Rectal smooth muscle tissue (tissue), 1 donor: ENCODE results near the gene PTPRR.

Source experiments
- H3K27ac ChIP-seq: one replicate; pipeline ENCODE4 v1.7.0; 2013; ENCODE audit warnings: low read depth, low read length, inconsistent platforms
- H3K27me3 ChIP-seq: one replicate; pipeline ENCODE4 v1.7.0; 2013; ENCODE audit warnings: low read length; ENCODE audit not compliant: control insufficient read depth, insufficient read depth
- H3K36me3 ChIP-seq: one replicate; pipeline ENCODE4 v1.7.0; 2013; ENCODE audit warnings: low read length; ENCODE audit not compliant: control insufficient read depth, insufficient read depth
- H3K4me1 ChIP-seq: one replicate; pipeline ENCODE4 v1.7.0; 2013; ENCODE audit warnings: low read length; ENCODE audit not compliant: control insufficient read depth, insufficient read depth
- H3K4me3 ChIP-seq: one replicate; pipeline ENCODE4 v1.7.0; 2013; ENCODE audit warnings: low read length
- H3K9ac ChIP-seq: one replicate; pipeline ENCODE4 v1.7.0; 2013; ENCODE audit warnings: low read length

The PTPRR gene

GRCh38 chr12:70686299-70686698 is 234.2 kb downstream of the PTPRR start:
- Histone ChIP-seq H3K27me3 (no peaks in the 10 kb centered on the region), H3K9ac (no peak overlapping the region), H3K36me3 (no peaks in the 10 kb centered on the region), H3K27ac (no peak overlapping the region), H3K4me3 (no peak overlapping the region), H3K4me1 (no peaks in the 10 kb centered on the region)

GRCh38 chr12:70683976-70684375 is 236.6 kb downstream of the PTPRR start:
- Histone ChIP-seq H3K4me3 (no peak overlapping the region), H3K4me1 (no peaks in the 10 kb centered on the region), H3K9ac (no peak overlapping the region), H3K27me3 (no peaks in the 10 kb centered on the region), H3K36me3 (no peaks in the 10 kb centered on the region), H3K27ac (no peak overlapping the region)

- H3K27ac ChIP-seq, result no peak overlapping the region
- H3K9ac ChIP-seq, result no peak overlapping the region
- H3K4me1 ChIP-seq, result no peaks in the 10 kb centered on the region
- no peaks in the 10 kb centered on the region for H3K27me3 ChIP-seq
- H3K4me3 ChIP-seq, result no peak overlapping the region
- H3K36me3 ChIP-seq, result no peaks in the 10 kb centered on the region
These were observed 248.8 kb downstream of the PTPRR start for GRCh38 chr12:70671698-70672097.

GRCh38 chr12:70670948-70671347 is 249.6 kb downstream of the PTPRR start:
- H3K4me3 ChIP-seq, result no peak overlapping the region
- no peak overlapping the region for H3K9ac ChIP-seq
- no peak overlapping the region for H3K27ac ChIP-seq
- no peaks in the 10 kb centered on the region for H3K27me3 ChIP-seq
- H3K36me3 ChIP-seq, result no peaks in the 10 kb centered on the region
- no peaks in the 10 kb centered on the region for H3K4me1 ChIP-seq

- Histone ChIP-seq H3K9ac (no peak overlapping the region), H3K4me1 (no peaks in the 10 kb centered on the region), H3K27me3 (no peaks in the 10 kb centered on the region), H3K4me3 (no peak overlapping the region), H3K36me3 (no peaks in the 10 kb centered on the region), H3K27ac (no peak overlapping the region)
These were observed 253.3 kb downstream of the PTPRR start for GRCh38 chr12:70667253-70667652.

- H3K4me3 ChIP-seq, result no peak overlapping the region
- H3K4me1 ChIP-seq, result no peaks in the 10 kb centered on the region
- no peak overlapping the region for H3K27ac ChIP-seq
- no peak overlapping the region for H3K9ac ChIP-seq
- H3K36me3 ChIP-seq, result no peaks in the 10 kb centered on the region
- no peaks in the 10 kb centered on the region for H3K27me3 ChIP-seq
These were observed 254.2 kb downstream of the PTPRR start for GRCh38 chr12:70666364-70666763.

GRCh38 chr12:70664465-70664881 is 256.1 kb downstream of the PTPRR start:
- H3K36me3 ChIP-seq, result no peaks in the 10 kb centered on the region
- H3K4me1 ChIP-seq, result no peaks in the 10 kb centered on the region
- no peak overlapping the region for H3K4me3 ChIP-seq
- H3K27me3 ChIP-seq, result no peaks in the 10 kb centered on the region
- no peak overlapping the region for H3K27ac ChIP-seq
- H3K9ac ChIP-seq, result no peak overlapping the region

- no peaks in the 10 kb centered on the region for H3K4me1 ChIP-seq
- H3K4me3 ChIP-seq, result no peak overlapping the region
- no peaks in the 10 kb centered on the region for H3K27me3 ChIP-seq
- H3K27ac ChIP-seq, result no peak overlapping the region
- H3K36me3 ChIP-seq, result no peaks in the 10 kb centered on the region
- H3K9ac ChIP-seq, result no peak overlapping the region
These were observed 256.7 kb downstream of the PTPRR start for GRCh38 chr12:70663838-70664237.

- Histone ChIP-seq H3K9ac (no peak overlapping the region), H3K36me3 (no peaks in the 10 kb centered on the region), H3K27me3 (no peaks in the 10 kb centered on the region), H3K4me1 (no peaks in the 10 kb centered on the region), H3K4me3 (no peak overlapping the region), H3K27ac (no peak overlapping the region)
These were observed 258.9 kb downstream of the PTPRR start for GRCh38 chr12:70661466-70662161.

GRCh38 chr12:70660620-70661219 is 259.8 kb downstream of the PTPRR start:
- Histone ChIP-seq H3K27me3 (no peaks in the 10 kb centered on the region), H3K36me3 (no peaks in the 10 kb centered on the region), H3K9ac (no peak overlapping the region), H3K4me1 (no peaks in the 10 kb centered on the region), H3K27ac (no peak overlapping the region), H3K4me3 (no peak overlapping the region)

- no peaks in the 10 kb centered on the region for H3K27me3 ChIP-seq
- no peak overlapping the region for H3K27ac ChIP-seq
- no peaks in the 10 kb centered on the region for H3K4me1 ChIP-seq
- H3K36me3 ChIP-seq, result no peaks in the 10 kb centered on the region
- no peak overlapping the region for H3K9ac ChIP-seq
- no peak overlapping the region for H3K4me3 ChIP-seq
These were observed 260.4 kb downstream of the PTPRR start for GRCh38 chr12:70660002-70660604.

GRCh38 chr12:70659077-70659606 is 261.4 kb downstream of the PTPRR start:
- Histone ChIP-seq H3K36me3 (no peaks in the 10 kb centered on the region), H3K9ac (no peak overlapping the region), H3K27me3 (no peaks in the 10 kb centered on the region), H3K4me3 (no peak overlapping the region), H3K27ac (no peak overlapping the region), H3K4me1 (no peaks in the 10 kb centered on the region)
